HCT116 (cell line): Measurements from ENCODE around the gene PDCL2. TPM values are rescaled to one million over a fixed set of nuclear protein-coding genes. Genes with fewer than 3 reads are reported as not detected.

Source experiments
- ATAC-seq: fragments of 200-7000 bp; cut with Tn5 transposase; 2 replicates; pipeline ENCODE4 v1.9.1; 2020; ENCODE audit warnings: mild to moderate bottlenecking, moderate library complexity
- BruUV-seq: library from RNA; stranded (reverse); fragments of 400-500 nt; replicated peaks from 2 replicates; lab custom pipeline; 2021; lab: Mats Ljungman, UMichigan
- CTCF ChIA-PET: fragments of 300-600 bp; sonication (Branson Sonifier 250); formaldehyde crosslinking; loops from one replicate; lab custom pipeline; 2021; ENCODE audit warnings: antibody characterized with exemption; lab: Charles Lee
- POLR2A ChIA-PET: fragments of 300-600, 350-600 bp; sonication (Branson Sonifier 250); formaldehyde crosslinking; loops from one replicate; lab custom pipeline; 2021; ENCODE audit warnings: antibody characterized with exemption; lab: Charles Lee
- RAD21 ChIA-PET, 2 experiments: fragments of 300-600 bp; sonication (Branson Sonifier 250); formaldehyde crosslinking; loops; one replicate each; lab custom pipeline; 2023; ENCODE audit warnings: low total read pairs in 2 of 2; ENCODE audit not compliant: uncharacterized antibody in 2 of 2, unreplicated experiment in 2 of 2, low non-redundant PET in 1 of 2; lab: Charles Lee
- DNase-seq: peaks from one replicate; pipeline ENCODE4 v3.0.0-alpha.2; 2010; ENCODE audit warnings: low read depth, low spot score
- H2AFZ ChIP-seq: fragments of 200-600 bp; shearing (Covaris generic), sonication (generic); 2 replicates; pipeline ENCODE4 v1.6.1; 2017; ENCODE audit warnings: low read depth, mixed run types, mixed read lengths, antibody characterized with exemption, low read length; ENCODE audit not compliant: poor library complexity, severe bottlenecking
- H3K27ac ChIP-seq: 2 replicates; pipeline ENCODE4 v1.5.1; 2012; ENCODE audit warnings: low read depth, low read length
- H3K27me3 ChIP-seq: fragments of 200-600 bp; sonication (generic); 2 replicates; pipeline ENCODE4 v1.6.1; 2016; ENCODE audit warnings: mixed run types, low read length, mixed read lengths; ENCODE audit not compliant: insufficient read depth
- H3K36me3 ChIP-seq, 2 experiments: fragments of 200-500 bp in 1 of 2; fragments of 200-600 bp in 1 of 2; sonication (Bioruptor generic) in 1 of 2; sonication (generic) in 1 of 2; 2 replicates each; pipeline versions ENCODE4 v1.5.1 to v1.6.1; 2014 to 2016; ENCODE audit warnings: low read length in 2 of 2, inconsistent platforms in 1 of 2, mixed read lengths in 1 of 2, mixed run types in 1 of 2; ENCODE audit not compliant: insufficient read depth in 2 of 2, control insufficient read depth in 1 of 2
- H3K4me1 ChIP-seq, 2 experiments: fragments of 200-600 bp in 1 of 2; sonication (generic) in 1 of 2; 2 replicates each; pipeline versions ENCODE4 v1.5.1 to v1.6.1; 2012 to 2017; ENCODE audit warnings: low read length in 2 of 2, inconsistent platforms in 1 of 2, mild to moderate bottlenecking in 1 of 2, mixed read lengths in 1 of 2, mixed run types in 1 of 2, moderate library complexity in 1 of 2; ENCODE audit not compliant: insufficient read depth in 2 of 2, control insufficient read depth in 1 of 2
- H3K4me2 ChIP-seq: fragments of 200-600 bp; sonication (generic); 2 replicates; pipeline ENCODE4 v1.6.1; 2017; ENCODE audit warnings: mixed run types, low read length, mixed read lengths
- H3K4me3 ChIP-seq, 2 experiments: fragments of 200-600 bp in 1 of 2; sonication (generic) in 1 of 2; replicated peaks in 1 of 2; 2 replicates each; pipeline ENCODE4 v1.5.1; 2011 to 2016; ENCODE audit warnings: low read length in 2 of 2, control low read depth in 1 of 2, low read depth in 1 of 2, mild to moderate bottlenecking in 1 of 2, mixed read lengths in 1 of 2, mixed run types in 1 of 2
- H3K79me2 ChIP-seq: fragments of 200-600 bp; sonication (generic); 2 replicates; pipeline ENCODE4 v1.6.1; 2017; ENCODE audit warnings: mild to moderate bottlenecking, mixed run types, low read length, moderate library complexity, mixed read lengths; ENCODE audit not compliant: insufficient read depth
- H3K9ac ChIP-seq: fragments of 200-600 bp; sonication (generic); 2 replicates; pipeline ENCODE4 v1.6.1; 2016; ENCODE audit warnings: low read length, mixed read lengths
- H3K9me2 ChIP-seq: fragments of 200-600 bp; sonication (generic), shearing (Covaris generic); 2 replicates; pipeline ENCODE4 v1.6.1; 2017; ENCODE audit warnings: mixed run types, mild to moderate bottlenecking, moderate library complexity; ENCODE audit not compliant: insufficient read depth
- H3K9me3 ChIP-seq, 2 experiments: fragments of 200-500 bp in 1 of 2; fragments of 200-600 bp in 1 of 2; sonication (Bioruptor generic) in 1 of 2; sonication (generic) in 1 of 2; 2 replicates each; pipeline ENCODE4 v1.6.1; 2014 to 2017; ENCODE audit warnings: low read length in 2 of 2, mixed read lengths in 2 of 2, inconsistent platforms in 1 of 2, low read depth in 1 of 2, mild to moderate bottlenecking in 1 of 2, mixed run types in 1 of 2, moderate library complexity in 1 of 2; ENCODE audit not compliant: control insufficient read depth in 1 of 2, insufficient read depth in 1 of 2
- H4K20me1 ChIP-seq: fragments of 200-600 bp; sonication (generic), shearing (Covaris generic); 2 replicates; pipeline ENCODE4 v1.6.1; 2017; ENCODE audit warnings: mixed run types, mild to moderate bottlenecking, moderate library complexity; ENCODE audit not compliant: insufficient read depth
- EZH2 ChIP-seq: fragments of 200-600 bp; sonication (generic); IDR thresholded peaks from 2 replicates; pipeline ENCODE4 v1.6.1; 2017; ENCODE audit warnings: antibody characterized with exemption, mixed run types
- EZH2phosphoT487 ChIP-seq: fragments of 200-600 bp; IDR thresholded peaks from 2 replicates; pipeline ENCODE4 v1.6.1; 2018; ENCODE audit warnings: antibody characterized with exemption, borderline replicate concordance
- SIN3A ChIP-seq: IDR thresholded peaks from 2 replicates; pipeline ENCODE4 v1.6.1; 2012; ENCODE audit warnings: low read depth
- ZFX ChIP-seq: fragments of 450-650 bp; IDR thresholded peaks from 2 replicates; pipeline ENCODE4 v1.6.1; 2017
- intact Hi-C: fragments of 100-400 bp; cut with micrococcal nuclease; formaldehyde crosslinking; loops from 2 replicates; pipeline ENCODE4 v1.10.0; 2022
- total RNA-seq: library from RNA; stranded (reverse); gene quantifications from one replicate; pipeline ENCODE4 v1.2.1, GENCODE V29; 2021; ENCODE audit not compliant: unreplicated experiment
- TF ChIP-seq, protein P1 (sequence below), 3 experiments: fragments of 200-600 bp in 1 of 3; sonication (generic) in 1 of 3; IDR thresholded peaks in 2 of 3; conservative IDR thresholded peaks in 1 of 3; 2 replicates each; pipeline ENCODE4 v1.5.1; 2012 to 2017; ENCODE audit warnings: low read depth in 2 of 3, low read length in 2 of 3, antibody characterized with exemption in 1 of 3, borderline replicate concordance in 1 of 3, control low read depth in 1 of 3, mild to moderate bottlenecking in 1 of 3, mixed read lengths in 1 of 3, mixed run types in 1 of 3, moderate library complexity in 1 of 3; ENCODE audit not compliant: insufficient read depth in 1 of 3
- TF ChIP-seq, protein P2 (sequence below): IDR thresholded peaks from 2 replicates; pipeline ENCODE4 v1.6.1; 2011; ENCODE audit warnings: mild to moderate bottlenecking, low read length, moderate library complexity; ENCODE audit not compliant: insufficient replicate concordance; ENCODE audit errors: extremely low read depth

The PDCL2 gene
- total RNA-seq, 1 experiment from 2014 or later = 0.47 TPM

GRCh38 chr4:55530167-55530566, 61.9 kb downstream of the PDCL2 start:
- ATAC-seq (no peak), DNase-seq (no peak)
- H3K4me1 ChIP-seq = no peaks in the 10 kb centered on the region
- H3K79me2 ChIP-seq = peaks cover 99% of the 10 kb centered on the region
- BruUV-seq = no TSS peak
- no peak for TF ChIP-seq SIN3A
- TF ChIP-seq, protein P1, sequence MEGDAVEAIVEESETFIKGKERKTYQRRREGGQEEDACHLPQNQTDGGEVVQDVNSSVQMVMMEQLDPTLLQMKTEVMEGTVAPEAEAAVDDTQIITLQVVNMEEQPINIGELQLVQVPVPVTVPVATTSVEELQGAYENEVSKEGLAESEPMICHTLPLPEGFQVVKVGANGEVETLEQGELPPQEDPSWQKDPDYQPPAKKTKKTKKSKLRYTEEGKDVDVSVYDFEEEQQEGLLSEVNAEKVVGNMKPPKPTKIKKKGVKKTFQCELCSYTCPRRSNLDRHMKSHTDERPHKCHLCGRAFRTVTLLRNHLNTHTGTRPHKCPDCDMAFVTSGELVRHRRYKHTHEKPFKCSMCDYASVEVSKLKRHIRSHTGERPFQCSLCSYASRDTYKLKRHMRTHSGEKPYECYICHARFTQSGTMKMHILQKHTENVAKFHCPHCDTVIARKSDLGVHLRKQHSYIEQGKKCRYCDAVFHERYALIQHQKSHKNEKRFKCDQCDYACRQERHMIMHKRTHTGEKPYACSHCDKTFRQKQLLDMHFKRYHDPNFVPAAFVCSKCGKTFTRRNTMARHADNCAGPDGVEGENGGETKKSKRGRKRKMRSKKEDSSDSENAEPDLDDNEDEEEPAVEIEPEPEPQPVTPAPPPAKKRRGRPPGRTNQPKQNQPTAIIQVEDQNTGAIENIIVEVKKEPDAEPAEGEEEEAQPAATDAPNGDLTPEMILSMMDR (IDR thresholded peaks at IDR 0.05 in 2 of 3, conservative IDR thresholded peaks at IDR 0.05 in 1 of 3; ENCODE audit: borderline replicate concordance in 1 of 3, insufficient read depth in 1 of 3, low read depth in 2 of 3, low read length in 2 of 3) = no peak
- TF ChIP-seq, protein P2, sequence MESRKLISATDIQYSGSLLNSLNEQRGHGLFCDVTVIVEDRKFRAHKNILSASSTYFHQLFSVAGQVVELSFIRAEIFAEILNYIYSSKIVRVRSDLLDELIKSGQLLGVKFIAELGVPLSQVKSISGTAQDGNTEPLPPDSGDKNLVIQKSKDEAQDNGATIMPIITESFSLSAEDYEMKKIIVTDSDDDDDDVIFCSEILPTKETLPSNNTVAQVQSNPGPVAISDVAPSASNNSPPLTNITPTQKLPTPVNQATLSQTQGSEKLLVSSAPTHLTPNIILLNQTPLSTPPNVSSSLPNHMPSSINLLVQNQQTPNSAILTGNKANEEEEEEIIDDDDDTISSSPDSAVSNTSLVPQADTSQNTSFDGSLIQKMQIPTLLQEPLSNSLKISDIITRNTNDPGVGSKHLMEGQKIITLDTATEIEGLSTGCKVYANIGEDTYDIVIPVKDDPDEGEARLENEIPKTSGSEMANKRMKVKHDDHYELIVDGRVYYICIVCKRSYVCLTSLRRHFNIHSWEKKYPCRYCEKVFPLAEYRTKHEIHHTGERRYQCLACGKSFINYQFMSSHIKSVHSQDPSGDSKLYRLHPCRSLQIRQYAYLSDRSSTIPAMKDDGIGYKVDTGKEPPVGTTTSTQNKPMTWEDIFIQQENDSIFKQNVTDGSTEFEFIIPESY = no peak
- TF ChIP-seq ZFX = no peak
- no peak for TF ChIP-seq EZH2
- TF ChIP-seq EZH2phosphoT487 = no peak
- H2AFZ ChIP-seq = no peak overlapping the region
- peaks cover 0 to 14% of the 10 kb centered on the region in 2 experiments; a peak in 2 of 4 replicates for H3K36me3 ChIP-seq
- no peaks in the 10 kb centered on the region for H3K9me2 ChIP-seq
- H3K27ac ChIP-seq = no peak overlapping the region
- no peak overlapping the region for H3K4me2 ChIP-seq
- no peaks in the 10 kb centered on the region for H3K27me3 ChIP-seq
- no peaks in the 10 kb centered on the region for H4K20me1 ChIP-seq
- no peak overlapping the region for H3K4me3 ChIP-seq
- CTCF ChIA-PET = no interaction called here
- no peak overlapping the region for H3K9ac ChIP-seq
- RAD21 ChIA-PET = no interaction called here
- H3K9me3 ChIP-seq = peaks cover 0 to 16% of the 10 kb centered on the region in 2 experiments; a peak in 2 of 4 replicates
- POLR2A ChIA-PET = no interaction called here
- intact Hi-C loops = no loop called here
